AG09309 (cell line): ENCODE data around the gene RASL11B.

ENCODE experiments used
- DNase-seq: peaks from one replicate; pipeline ENCODE4 v3.0.0-alpha.2; 2010; ENCODE audit warnings: low read depth
- H3K4me3 ChIP-seq: 2 replicates; pipeline ENCODE4 v1.5.1; 2011; ENCODE audit warnings: mild to moderate bottlenecking, low read depth, low read length, moderate library complexity; ENCODE audit not compliant: control insufficient read depth
- TF ChIP-seq, protein P1 (sequence below): IDR thresholded peaks from 2 replicates; pipeline ENCODE4 v1.5.1; 2011; ENCODE audit warnings: mild to moderate bottlenecking, low read depth, low read length, inconsistent platforms; ENCODE audit not compliant: insufficient read depth, control insufficient read depth; ENCODE audit errors: missing control alignments

Gene RASL11B

DNA sequence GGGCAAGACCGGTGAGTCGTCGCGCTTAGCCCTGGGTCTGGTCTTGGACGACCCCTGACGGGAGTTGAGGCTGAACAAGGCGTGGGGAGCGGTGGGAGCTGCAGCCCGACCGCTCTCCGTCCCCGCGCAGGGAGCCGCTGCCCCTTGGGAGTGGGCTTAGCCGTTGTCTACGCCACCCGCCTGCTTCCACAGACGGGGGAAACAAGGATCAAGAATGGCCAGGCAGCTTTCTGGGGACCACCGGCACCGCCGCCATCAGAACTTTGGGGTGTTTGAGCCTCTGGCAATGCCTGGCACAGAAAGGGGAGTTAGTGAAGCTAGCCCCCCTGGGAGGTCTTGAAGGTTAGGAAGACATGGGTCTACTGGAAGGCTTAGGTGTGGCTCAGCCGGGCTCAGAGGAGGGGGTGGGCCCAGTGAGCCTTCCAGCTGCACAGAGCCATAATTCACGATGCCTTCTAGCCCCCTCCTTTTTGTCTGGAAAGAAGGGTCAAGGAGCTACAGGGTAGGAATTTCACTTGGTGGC is 583 bp downstream of the RASL11B start:
- TF ChIP-seq, protein P1, sequence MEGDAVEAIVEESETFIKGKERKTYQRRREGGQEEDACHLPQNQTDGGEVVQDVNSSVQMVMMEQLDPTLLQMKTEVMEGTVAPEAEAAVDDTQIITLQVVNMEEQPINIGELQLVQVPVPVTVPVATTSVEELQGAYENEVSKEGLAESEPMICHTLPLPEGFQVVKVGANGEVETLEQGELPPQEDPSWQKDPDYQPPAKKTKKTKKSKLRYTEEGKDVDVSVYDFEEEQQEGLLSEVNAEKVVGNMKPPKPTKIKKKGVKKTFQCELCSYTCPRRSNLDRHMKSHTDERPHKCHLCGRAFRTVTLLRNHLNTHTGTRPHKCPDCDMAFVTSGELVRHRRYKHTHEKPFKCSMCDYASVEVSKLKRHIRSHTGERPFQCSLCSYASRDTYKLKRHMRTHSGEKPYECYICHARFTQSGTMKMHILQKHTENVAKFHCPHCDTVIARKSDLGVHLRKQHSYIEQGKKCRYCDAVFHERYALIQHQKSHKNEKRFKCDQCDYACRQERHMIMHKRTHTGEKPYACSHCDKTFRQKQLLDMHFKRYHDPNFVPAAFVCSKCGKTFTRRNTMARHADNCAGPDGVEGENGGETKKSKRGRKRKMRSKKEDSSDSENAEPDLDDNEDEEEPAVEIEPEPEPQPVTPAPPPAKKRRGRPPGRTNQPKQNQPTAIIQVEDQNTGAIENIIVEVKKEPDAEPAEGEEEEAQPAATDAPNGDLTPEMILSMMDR = no peak
- peak overlapping the region; percentile 52 for H3K4me3 ChIP-seq
- no peak for DNase-seq

GRCh38 chr4:52863324-52863723 is 1.2 kb downstream of the RASL11B start:
- no peak overlapping the region for H3K4me3 ChIP-seq
- TF ChIP-seq, protein P1 = no peak
- no peak for DNase-seq

DNA sequence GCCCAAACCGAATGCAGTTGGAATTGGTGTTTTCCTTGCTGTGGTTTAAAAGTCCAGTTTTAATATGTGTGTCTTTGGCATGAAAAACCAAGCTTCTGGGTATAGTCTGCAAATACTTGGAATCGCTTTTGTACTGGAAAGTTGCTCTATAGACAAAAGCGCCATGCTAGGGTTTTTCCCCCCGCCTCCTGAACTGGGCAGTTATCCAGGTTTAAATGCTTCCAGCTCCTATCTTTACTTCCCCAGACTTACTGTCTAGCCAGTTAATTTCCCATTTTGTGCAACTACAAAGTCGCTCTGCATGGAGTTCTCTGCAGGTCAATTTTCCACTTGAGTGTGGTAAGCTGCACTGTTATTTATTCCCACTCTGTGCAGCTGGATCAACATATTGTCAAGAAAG is 2.7 kb downstream of the RASL11B start:
- DNase-seq = peak; percentile 20
- no peak overlapping the region for H3K4me3 ChIP-seq
- TF ChIP-seq, protein P1 = no peak

DNA sequence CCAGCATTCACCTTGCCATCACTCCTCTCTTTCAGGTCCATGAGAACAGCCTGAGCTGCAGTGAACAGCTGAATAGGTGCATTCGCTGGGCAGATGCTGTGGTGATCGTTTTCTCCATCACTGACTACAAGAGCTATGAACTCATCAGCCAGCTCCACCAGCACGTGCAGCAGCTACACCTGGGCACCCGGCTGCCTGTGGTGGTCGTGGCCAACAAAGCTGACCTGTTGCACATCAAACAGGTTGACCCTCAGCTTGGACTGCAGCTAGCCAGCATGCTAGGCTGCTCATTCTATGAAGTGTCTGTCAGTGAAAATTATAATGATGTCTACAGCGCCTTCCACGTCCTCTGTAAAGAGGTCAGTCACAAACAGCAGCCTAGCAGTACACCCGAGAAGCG is 3.2 kb downstream of the RASL11B start:
- no peak for DNase-seq
- TF ChIP-seq, protein P1 = no peak
- H3K4me3 ChIP-seq = no peak overlapping the region

GRCh38 chr4:52866734-52867133 is 4.6 kb downstream of the RASL11B start:
- TF ChIP-seq, protein P1 = no peak
- no peak overlapping the region for H3K4me3 ChIP-seq
- DNase-seq = no peak

DNA sequence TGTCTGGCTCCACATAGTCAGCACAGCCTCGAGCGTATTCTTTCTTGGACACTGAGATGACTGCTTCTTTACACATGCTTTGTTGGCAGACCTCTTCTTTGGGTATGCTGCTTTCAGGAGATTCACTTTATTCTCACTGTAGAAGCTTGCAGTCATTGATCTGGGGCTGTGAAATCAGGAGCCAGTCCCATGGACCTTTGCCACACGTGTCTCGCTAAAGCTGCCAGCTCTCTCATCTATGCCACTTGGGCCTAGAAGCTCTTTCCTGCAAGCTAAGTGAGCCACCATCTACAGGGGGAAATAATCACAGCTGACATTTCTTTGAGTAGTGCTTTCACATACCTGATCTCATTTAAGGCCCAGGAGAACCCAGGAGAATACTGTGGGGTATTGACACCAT is 5.0 kb downstream of the RASL11B start:
- TF ChIP-seq, protein P1 = no peak
- no peak overlapping the region for H3K4me3 ChIP-seq
- no peak for DNase-seq

DNA sequence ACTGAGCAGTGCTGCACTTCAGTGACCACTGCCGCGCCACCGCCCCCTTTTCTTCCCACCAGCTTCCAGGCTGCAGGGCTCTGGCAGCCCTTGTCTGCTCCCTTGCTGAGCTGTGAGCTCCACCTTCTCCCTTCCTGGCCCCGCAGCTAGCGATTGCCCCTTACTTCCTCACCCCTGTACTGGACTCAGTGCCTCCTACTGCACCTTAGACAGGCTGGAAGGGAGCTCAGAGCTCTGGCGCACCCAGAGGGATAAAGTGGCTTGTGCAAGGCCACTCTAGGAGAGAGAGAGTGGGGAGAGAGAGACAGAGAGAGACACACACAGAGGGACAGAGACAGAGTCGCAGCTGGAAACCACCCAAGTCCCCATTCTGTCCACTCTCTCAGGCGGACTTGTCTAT is 6.0 kb downstream of the RASL11B start:
- TF ChIP-seq, protein P1 = no peak
- no peak for DNase-seq
- H3K4me3 ChIP-seq = no peak overlapping the region
